ENCODE data around the gene FLRT1. TPM values are rescaled to one million over a fixed set of nuclear protein-coding genes. Genes with fewer than 3 reads are reported as not detected.
A peak's percentile ranks its signal among the peaks of the same experiment; 100 is the strongest.

FLRT1 gene
- total and polyA plus RNA-seq, 7 donors: 0.03 to 0.10 (median 0.08) TPM; not detected in 2

GRCh38 chr11:64008283-64008913, 27.3 kb upstream of the FLRT1 start:
- no peaks in the 10 kb centered on the region for H3K36me3 ChIP-seq (ENCODE audit: insufficient read depth in 1 of 2, low read depth in 1 of 2)
- peak overlapping the region; percentile 41 for H3K27ac ChIP-seq
- no peaks in the 10 kb centered on the region for H3K27me3 ChIP-seq (ENCODE audit: insufficient read depth in 3 of 3, low read length in 2 of 3)
- intact Hi-C loops (cut with DNase I): no loop called here
- H3K4me3 ChIP-seq: peak overlapping the region; percentile 53
- DNase-seq (no peak), ATAC-seq (no peak)
- 92 to 94% (median 93%) methylated on average over 16 to 26 of the region's 26 CpGs for WGBS, 3 donors
- H3K9me3 ChIP-seq: no peaks in the 10 kb centered on the region
- TF ChIP-seq CTCF (IDR thresholded peaks at IDR 0.05): no peak
- peaks cover 9% of the 10 kb centered on the region for H3K4me1 ChIP-seq

GRCh38 chr11:64008914-64009633, 26.7 kb upstream of the FLRT1 start:
- ATAC-seq (no peak), DNase-seq (no peak)
- no peak overlapping the region for H3K4me3 ChIP-seq
- intact Hi-C loops (cut with DNase I): no loop called here
- H3K9me3 ChIP-seq: no peaks in the 10 kb centered on the region
- H3K27me3 ChIP-seq (ENCODE audit: insufficient read depth in 3 of 3, low read length in 2 of 3): no peaks in the 10 kb centered on the region
- H3K36me3 ChIP-seq (ENCODE audit: insufficient read depth in 1 of 2, low read depth in 1 of 2): no peaks in the 10 kb centered on the region
- TF ChIP-seq CTCF (IDR thresholded peaks at IDR 0.05): no peak
- peaks cover 9% of the 10 kb centered on the region for H3K4me1 ChIP-seq
- H3K27ac ChIP-seq: no peak overlapping the region
- WGBS, 3 donors: 94 to 96% (median 95%) methylated on average over 18 of the region's 18 CpGs

GRCh38 chr11:64009710-64010109, 26.0 kb upstream of the FLRT1 start:
- intact Hi-C loops (cut with DNase I): no loop called here
- DNase-seq (no peak), ATAC-seq (no peak)
- Histone ChIP-seq H3K27ac (no peak overlapping the region), H3K4me1 (peaks cover 9% of the 10 kb centered on the region), H3K36me3 (ENCODE audit: insufficient read depth in 1 of 2, low read depth in 1 of 2) (no peaks in the 10 kb centered on the region), H3K4me3 (no peak overlapping the region), H3K27me3 (ENCODE audit: insufficient read depth in 3 of 3, low read length in 2 of 3) (no peaks in the 10 kb centered on the region), H3K9me3 (no peaks in the 10 kb centered on the region)
- WGBS, 3 donors: 97 to 98% (median 98%) methylated on average over 8 of the region's 8 CpGs
- no peak for TF ChIP-seq CTCF (IDR thresholded peaks at IDR 0.05)

- ATAC-seq (no peak), DNase-seq (no peak)
- 94 to 100% (median 95%) methylated on average over 2 of the region's 2 CpGs for WGBS, 3 donors
- Histone ChIP-seq H3K36me3 (ENCODE audit: insufficient read depth in 1 of 2, low read depth in 1 of 2) (no peaks in the 10 kb centered on the region), H3K9me3 (no peaks in the 10 kb centered on the region), H3K4me1 (peaks cover 9% of the 10 kb centered on the region), H3K27me3 (ENCODE audit: insufficient read depth in 3 of 3, low read length in 2 of 3) (no peaks in the 10 kb centered on the region), H3K27ac (no peak overlapping the region), H3K4me3 (no peak overlapping the region)
- intact Hi-C loops (cut with DNase I): no loop called here
- no peak for TF ChIP-seq CTCF (IDR thresholded peaks at IDR 0.05)
These were observed 24.9 kb upstream of the FLRT1 start for GRCh38 chr11:64010783-64011182.
